ENCODE results near the gene ENOX2.

DNA sequence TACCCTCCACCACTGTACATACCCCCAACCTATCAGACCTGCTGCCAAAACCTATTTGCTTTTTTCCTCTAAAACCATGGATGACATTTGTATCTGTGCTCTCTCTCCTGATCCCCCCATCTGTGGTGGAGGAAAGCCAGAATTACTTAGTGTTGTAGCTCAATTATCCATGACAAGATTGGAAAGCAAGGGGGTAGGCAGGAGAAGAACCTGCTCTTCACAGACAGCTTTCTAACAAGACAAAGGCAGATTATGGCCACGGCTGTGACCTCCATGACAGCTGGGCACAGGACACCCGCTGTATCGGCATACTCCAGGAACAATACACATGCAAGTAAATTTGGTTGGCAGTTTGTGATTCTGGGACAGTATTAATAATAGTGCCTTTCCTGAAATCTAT, 186.7 kb downstream of the ENOX2 start:
- TF ChIP-seq, protein P1, sequence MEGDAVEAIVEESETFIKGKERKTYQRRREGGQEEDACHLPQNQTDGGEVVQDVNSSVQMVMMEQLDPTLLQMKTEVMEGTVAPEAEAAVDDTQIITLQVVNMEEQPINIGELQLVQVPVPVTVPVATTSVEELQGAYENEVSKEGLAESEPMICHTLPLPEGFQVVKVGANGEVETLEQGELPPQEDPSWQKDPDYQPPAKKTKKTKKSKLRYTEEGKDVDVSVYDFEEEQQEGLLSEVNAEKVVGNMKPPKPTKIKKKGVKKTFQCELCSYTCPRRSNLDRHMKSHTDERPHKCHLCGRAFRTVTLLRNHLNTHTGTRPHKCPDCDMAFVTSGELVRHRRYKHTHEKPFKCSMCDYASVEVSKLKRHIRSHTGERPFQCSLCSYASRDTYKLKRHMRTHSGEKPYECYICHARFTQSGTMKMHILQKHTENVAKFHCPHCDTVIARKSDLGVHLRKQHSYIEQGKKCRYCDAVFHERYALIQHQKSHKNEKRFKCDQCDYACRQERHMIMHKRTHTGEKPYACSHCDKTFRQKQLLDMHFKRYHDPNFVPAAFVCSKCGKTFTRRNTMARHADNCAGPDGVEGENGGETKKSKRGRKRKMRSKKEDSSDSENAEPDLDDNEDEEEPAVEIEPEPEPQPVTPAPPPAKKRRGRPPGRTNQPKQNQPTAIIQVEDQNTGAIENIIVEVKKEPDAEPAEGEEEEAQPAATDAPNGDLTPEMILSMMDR (optimal IDR thresholded peaks at IDR 0.05 in 1 of 3, IDR thresholded peaks at IDR 0.05 in 1 of 3, conservative IDR thresholded peaks at IDR 0.05 in 1 of 3; ENCODE audit: extremely low read depth in 1 of 3, insufficient read depth in 2 of 3, low read length in 3 of 3): no peak
- no peak for TF ChIP-seq EZH2 (IDR thresholded peaks at IDR 0.05; ENCODE audit: low read length)
